LoVo (cell line): Measurements from ENCODE around the gene ARL14EP.

ENCODE experiments used
- DNase-seq: peaks from one replicate; pipeline ENCODE4 v3.0.0-alpha.2; 2016; ENCODE audit warnings: low spot score

Gene ARL14EP

GRCh38 chr11:30381879-30382278 lies 59.0 kb downstream of the ARL14EP start:
- DNase-seq, result no peak
